Measurements from ENCODE around the gene HNRNPF.
"Not testable (repeated sequence)": the region's sequence is repeated elsewhere in the genome, so short reads cannot be mapped to it uniquely, and the experiment has no call there.

HNRNPF gene

GRCh38 chr10:43396061-43396927 is 12.7 kb downstream of the HNRNPF start:
- DNase-seq: no peak

- DNase-seq: no peak
Observed at GRCh38 chr10:43395571-43396060, 13.4 kb downstream of the HNRNPF start.

- no peak for DNase-seq
Observed at GRCh38 chr10:43394868-43395267, 14.1 kb downstream of the HNRNPF start.

GRCh38 chr10:43393606-43394360 is 15.2 kb downstream of the HNRNPF start:
- no peak for DNase-seq

GRCh38 chr10:43393186-43393585 is 15.8 kb downstream of the HNRNPF start:
- not testable (repeated sequence) for DNase-seq

- no peak for DNase-seq
Observed at GRCh38 chr10:43392748-43393147, 16.2 kb downstream of the HNRNPF start.

- DNase-seq: no peak
Observed at GRCh38 chr10:43391496-43391895, 17.5 kb downstream of the HNRNPF start.

- no peak for DNase-seq
Observed at GRCh38 chr10:43390759-43391158, 18.2 kb downstream of the HNRNPF start.

GRCh38 chr10:43390333-43390732 is 18.7 kb downstream of the HNRNPF start:
- DNase-seq: no peak

GRCh38 chr10:43389867-43390266 is 19.1 kb downstream of the HNRNPF start:
- DNase-seq: no peak

GRCh38 chr10:43387678-43388032 is 21.3 kb downstream of the HNRNPF start:
- DNase-seq: no peak

GRCh38 chr10:43386981-43387677 is 21.9 kb downstream of the HNRNPF start:
- DNase-seq: no peak

- DNase-seq: no peak
Observed at GRCh38 chr10:43386549-43386948, 22.4 kb downstream of the HNRNPF start.

GRCh38 chr10:43385412-43386004 is 23.5 kb downstream of the HNRNPF start:
- DNase-seq: no peak

GRCh38 chr10:43384252-43385221 is 24.4 kb downstream of the HNRNPF start:
- no peak for DNase-seq

- DNase-seq: no peak
Observed at GRCh38 chr10:43383204-43383971, 25.6 kb downstream of the HNRNPF start.

- no peak for DNase-seq
Observed at GRCh38 chr10:43380610-43381222, 28.3 kb downstream of the HNRNPF start.

- no peak for DNase-seq
Observed at GRCh38 chr10:43377424-43377883, 31.5 kb downstream of the HNRNPF start.

GRCh38 chr10:43376828-43377423 is 32.1 kb downstream of the HNRNPF start:
- DNase-seq: no peak
